Naive thymus-derived CD4-positive, alpha-beta T cell (primary cell): ENCODE measurements around the gene DFFA. TPM values are rescaled to one million over a fixed set of nuclear protein-coding genes. Genes with fewer than 3 reads are reported as not detected.

Experiments used
- ATAC-seq: fragments of 150-1000 bp; cut with Tn5 transposase; 2 replicates; pipeline ENCODE4 v1.10.0; 2021; ENCODE audit warnings: mild to moderate bottlenecking, moderate library complexity
- CTCF ChIA-PET: fragments of 350-600 bp; sonication (Branson Sonifier 250); formaldehyde crosslinking; loops from one replicate; lab custom pipeline; 2021; ENCODE audit warnings: antibody characterized with exemption; lab: Charles Lee
- POLR2A ChIA-PET: fragments of 350-600 bp; sonication (Branson Sonifier 250); formaldehyde crosslinking; loops from one replicate; lab custom pipeline; 2021; ENCODE audit warnings: antibody characterized with exemption, inconsistent platforms; lab: Charles Lee
- DNase-seq, 9 donors: peaks; one replicate each; pipeline versions ENCODE4 v3.0.0 to v3.0.0-alpha.2; 2020 to 2022; ENCODE audit warnings: mixed read lengths in 1 of 9
- H3K27ac ChIP-seq: one replicate; pipeline ENCODE4 v1.7.0; 2013; ENCODE audit warnings: mild to moderate bottlenecking, low read depth, low read length, moderate library complexity
- H3K27me3 ChIP-seq, 2 donors: one replicate each; pipeline ENCODE4 v1.7.0; 2013; ENCODE audit warnings: low read length in 2 of 2, mild to moderate bottlenecking in 2 of 2, moderate library complexity in 2 of 2; ENCODE audit not compliant: control insufficient read depth in 2 of 2, insufficient read depth in 2 of 2
- H3K36me3 ChIP-seq, 3 experiments: 1 replicate in 2 of 3; 2 replicates in 1 of 3; pipeline ENCODE4 v1.7.0; 2013; ENCODE audit warnings: low read length in 3 of 3, mild to moderate bottlenecking in 3 of 3, moderate library complexity in 1 of 3; ENCODE audit not compliant: insufficient read depth in 3 of 3, control insufficient read depth in 2 of 3
- H3K4me1 ChIP-seq, 2 donors: one replicate each; pipeline ENCODE4 v1.7.0; 2013; ENCODE audit warnings: low read length in 2 of 2, mild to moderate bottlenecking in 2 of 2, moderate library complexity in 1 of 2; ENCODE audit not compliant: control insufficient read depth in 2 of 2, insufficient read depth in 2 of 2
- H3K4me3 ChIP-seq: 2 replicates; pipeline ENCODE4 v1.7.0; 2013; ENCODE audit warnings: mild to moderate bottlenecking, low read length
- H3K9me3 ChIP-seq, 3 experiments: 1 replicate in 2 of 3; 2 replicates in 1 of 3; pipeline ENCODE4 v1.7.0; 2013; ENCODE audit warnings: low read length in 3 of 3; ENCODE audit not compliant: control insufficient read depth in 2 of 3
- H3K27ac Mint-ChIP-seq, 9 donors: one replicate each; pipeline ENCODE4 v1.8.0; 2020 to 2022; ENCODE audit warnings: mixed read lengths in 9 of 9, mild to moderate bottlenecking in 8 of 9, moderate library complexity in 5 of 9, inconsistent platforms in 2 of 9
- H3K27me3 Mint-ChIP-seq, 5 donors: one replicate each; pipeline ENCODE4 v1.8.0; 2021 to 2022; ENCODE audit warnings: mixed read lengths in 5 of 5, mild to moderate bottlenecking in 1 of 5
- H3K36me3 Mint-ChIP-seq, 5 donors: one replicate each; pipeline ENCODE4 v1.8.0; 2020 to 2022; ENCODE audit warnings: mixed read lengths in 5 of 5, mild to moderate bottlenecking in 3 of 5, inconsistent platforms in 1 of 5
- H3K4me1 Mint-ChIP-seq, 7 donors: one replicate each; pipeline ENCODE4 v1.8.0; 2020 to 2022; ENCODE audit warnings: mixed read lengths in 7 of 7, mild to moderate bottlenecking in 3 of 7, inconsistent platforms in 1 of 7
- H3K4me3 Mint-ChIP-seq, 10 donors: one replicate each; pipeline ENCODE4 v1.8.0; 2020 to 2022; ENCODE audit warnings: mild to moderate bottlenecking in 10 of 10, mixed read lengths in 10 of 10, moderate library complexity in 6 of 10, inconsistent platforms in 2 of 10
- H3K9me3 Mint-ChIP-seq, 11 donors: one replicate each; pipeline ENCODE4 v1.8.0; 2020 to 2022; ENCODE audit warnings: mixed read lengths in 11 of 11, mild to moderate bottlenecking in 4 of 11, inconsistent platforms in 1 of 11, moderate library complexity in 1 of 11
- intact Hi-C, 2 donors: fragments of 100-400 bp; cut with micrococcal nuclease; formaldehyde crosslinking; loops; one replicate each; pipeline ENCODE4 v1.15.1; 2023
- polyA plus RNA-seq, 2 donors: library from polyadenylated mRNA; unstranded; fragments of 300-500 nt; fragmentation: Illumina TruSeq; gene quantifications; one replicate each; pipeline ENCODE4 v1.2.3, GENCODE V29; 2021
- total RNA-seq, 6 experiments: library from RNA in 5 of 6; stranded (reverse) in 5 of 6; gene quantifications; 1 replicate in 5 of 6; 2 replicates in 1 of 6; pipeline ENCODE4 v1.2.3 and lab custom pipeline; 2021 to 2026

The DFFA gene
- total and polyA plus RNA-seq, 7 experiments from 2014 or later: 13.5 to 36.7 (median 23.4) TPM

DNA sequence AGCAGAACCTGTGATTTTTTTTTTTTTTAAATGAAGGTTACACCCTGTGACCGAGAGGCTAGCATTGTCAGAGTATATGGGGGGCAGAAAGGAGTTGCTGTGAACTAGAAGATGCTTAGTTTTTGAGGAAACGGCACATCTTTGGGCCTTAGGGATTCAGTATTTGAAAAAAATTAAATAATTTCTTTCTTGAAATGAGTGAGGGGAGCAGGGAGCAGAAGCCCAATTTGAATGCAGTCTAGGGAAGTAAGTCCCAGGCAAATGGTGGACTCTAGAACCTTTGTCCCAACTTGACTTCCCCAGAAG, 45.3 kb upstream of the DFFA start:
- H3K27ac Mint-ChIP-seq: no peak overlapping the region
- CTCF ChIA-PET: interaction anchor here (1.1 kb wide), 1 partner anchor 10 kb away, joined by 5 read pairs; no protein-coding TSS in a partner anchor

DNA sequence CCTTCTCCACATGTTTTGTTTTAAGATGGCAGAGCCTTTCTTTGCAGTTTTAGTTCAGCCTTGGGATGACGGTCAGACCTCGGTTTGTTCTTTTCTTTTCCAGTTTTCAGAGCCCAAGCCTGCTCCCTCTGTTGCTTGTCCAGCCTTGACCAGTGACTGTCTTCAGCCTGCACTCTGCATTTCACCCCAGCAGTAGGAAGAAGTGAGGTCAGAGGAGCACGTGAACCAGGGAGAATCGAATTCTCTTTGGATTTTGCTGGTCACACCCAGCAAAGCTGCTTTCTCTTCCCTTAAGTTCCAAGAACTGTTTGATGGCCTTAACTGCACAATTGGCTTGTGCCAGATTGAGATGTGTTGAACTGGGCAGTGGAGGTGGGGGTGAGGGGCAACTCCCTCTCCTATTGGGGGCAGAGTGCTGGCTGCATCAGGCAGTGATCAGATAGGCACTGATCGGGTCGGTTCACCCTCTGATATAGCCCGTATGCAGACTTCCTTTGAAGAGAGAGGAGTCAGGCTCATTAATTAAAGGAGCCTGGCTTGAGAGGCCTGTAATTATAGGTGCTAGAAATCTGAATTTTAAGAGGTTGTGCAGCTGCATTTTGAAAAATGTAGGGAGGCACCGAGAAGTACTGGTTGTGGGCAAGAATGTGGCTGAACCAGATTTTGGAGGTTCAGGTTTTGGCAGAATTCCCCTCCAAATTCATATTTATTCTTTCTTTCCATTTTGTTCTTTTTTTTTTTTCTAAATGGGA, 44.8 kb upstream of the DFFA start:
- ATAC-seq (no peak), DNase-seq (no peak)
- intact Hi-C loops: loop anchor here in 1 of 2 donors (10.0 kb wide), 1 partner anchor 118 kb away; no protein-coding TSS in a partner anchor
- H3K36me3 Mint-ChIP-seq: peaks cover 0 to 21% (median 9%) of the 10 kb centered on the region in 5 donors
- POLR2A ChIA-PET: no interaction called here
- H3K4me1 ChIP-seq: peaks cover 42 to 58% of the 10 kb centered on the region in 2 donors
- no peaks in the 10 kb centered on the region for H3K9me3 ChIP-seq
- no peaks in the 10 kb centered on the region for H3K36me3 ChIP-seq
- H3K4me3 Mint-ChIP-seq: peak overlapping the region in 3 of 10 donors; percentile 10 to 45 (median 21)
- H3K27ac Mint-ChIP-seq: peak overlapping the region in 4 of 9 donors; percentile 14 to 60 (median 36)
- H3K9me3 Mint-ChIP-seq: no peaks in the 10 kb centered on the region
- H3K27me3 ChIP-seq: no peaks in the 10 kb centered on the region
- no peak overlapping the region for H3K4me3 ChIP-seq
- H3K27me3 Mint-ChIP-seq: no peaks in the 10 kb centered on the region
- H3K4me1 Mint-ChIP-seq: peaks cover 49 to 85% (median 74%) of the 10 kb centered on the region in 7 donors
- H3K27ac ChIP-seq: no peak overlapping the region
- CTCF ChIA-PET: interaction anchor here (0.6 to 1.1 kb wide), 2 partner anchors 10 to 87 kb away, joined by 4 to 5 read pairs; no protein-coding TSS in a partner anchor

More for the DNA sequence above, 45.3 kb upstream of the DFFA start:
- intact Hi-C loops: loop anchor here in 1 of 2 donors (10.0 kb wide), 1 partner anchor 117 kb away; no protein-coding TSS in a partner anchor
- H3K36me3 ChIP-seq: no peaks in the 10 kb centered on the region
- Mint-ChIP-seq H3K36me3 (peaks cover 0 to 21% (median 8%) of the 10 kb centered on the region in 5 donors), H3K27me3 (no peaks in the 10 kb centered on the region), H3K4me3 (no peak overlapping the region), H3K9me3 (no peaks in the 10 kb centered on the region), H3K4me1 (peaks cover 48 to 86% (median 75%) of the 10 kb centered on the region in 7 donors)
- H3K27ac ChIP-seq: no peak overlapping the region
- no peaks in the 10 kb centered on the region for H3K9me3 ChIP-seq
- no peak overlapping the region for H3K4me3 ChIP-seq
- H3K27me3 ChIP-seq: no peaks in the 10 kb centered on the region
- ATAC-seq (no peak), DNase-seq (no peak)
- H3K4me1 ChIP-seq: peaks cover 37 to 52% of the 10 kb centered on the region in 2 donors
- POLR2A ChIA-PET: no interaction called here

DNA sequence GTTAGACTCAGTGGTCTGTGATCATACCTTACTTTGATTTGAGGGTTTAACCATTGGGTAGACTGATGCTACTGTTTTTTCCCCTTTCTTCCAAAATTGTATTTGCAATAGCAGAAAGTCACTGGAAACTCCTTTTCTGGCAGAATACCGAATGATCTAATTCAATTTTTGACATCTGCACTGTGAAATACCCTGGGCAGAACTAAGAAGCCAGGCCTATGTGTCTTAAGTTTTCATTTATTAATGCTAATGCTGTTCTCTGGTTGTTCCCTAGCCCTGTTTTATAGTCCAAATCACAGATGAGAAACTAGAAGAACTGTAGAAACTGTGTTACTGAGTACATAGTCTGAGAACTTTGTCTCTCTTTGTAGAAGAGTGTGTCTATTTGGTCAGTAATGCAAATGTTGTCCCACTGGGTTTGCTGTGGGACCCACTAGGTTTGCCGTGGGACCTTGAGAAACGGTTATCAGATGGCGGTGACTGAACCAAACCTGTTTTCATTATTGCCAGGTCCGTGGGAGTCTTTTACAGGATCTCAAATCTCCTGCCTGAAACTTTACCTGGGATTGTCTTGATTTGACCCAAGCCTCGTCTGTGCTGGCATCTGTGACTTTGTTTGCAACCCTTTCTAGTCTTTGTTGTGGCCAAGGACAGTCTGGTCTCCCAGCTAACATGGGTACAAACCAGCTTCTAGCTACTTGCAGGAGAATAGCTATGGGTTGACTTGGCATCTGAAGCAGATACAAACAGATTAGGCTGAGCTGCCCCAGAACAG, 43.8 kb upstream of the DFFA start:
- intact Hi-C loops: loop anchor here in 1 of 2 donors (10.0 kb wide), 1 partner anchor 119 kb away; no protein-coding TSS in a partner anchor
- peak overlapping the region in 5 of 9 donors; percentile 38 to 92 (median 49) for H3K27ac Mint-ChIP-seq

GRCh38 chr1:10515301-10515975, 43.1 kb upstream of the DFFA start:
- ChIA-PET CTCF (interaction anchor here (2.4 kb wide), 1 partner anchor 20 kb away, joined by 12 read pairs; no protein-coding TSS in a partner anchor), POLR2A (no interaction called here)
- no peaks in the 10 kb centered on the region for H3K9me3 Mint-ChIP-seq
- H3K27ac Mint-ChIP-seq: peak overlapping the region; percentile 24 to 92 (median 49)
- Histone ChIP-seq H3K9me3 (no peaks in the 10 kb centered on the region), H3K27me3 (no peaks in the 10 kb centered on the region), H3K4me1 (peaks cover 55 to 71% of the 10 kb centered on the region in 2 donors), H3K4me3 (no peak overlapping the region), H3K36me3 (no peaks in the 10 kb centered on the region), H3K27ac (no peak overlapping the region)
- intact Hi-C loops: loop anchor here in 1 of 2 donors (10.0 kb wide), 1 partner anchor 119 kb away; no protein-coding TSS in a partner anchor
- ATAC-seq (no peak), DNase-seq (peak in 1 of 9 donors; percentile 20)
- H3K36me3 Mint-ChIP-seq: peaks cover 0 to 11% (median 7%) of the 10 kb centered on the region in 5 donors
- peak overlapping the region; percentile 20 to 73 (median 50) for H3K4me3 Mint-ChIP-seq
- peaks cover 57 to 87% (median 80%) of the 10 kb centered on the region in 7 donors for H3K4me1 Mint-ChIP-seq
- H3K27me3 Mint-ChIP-seq: no peaks in the 10 kb centered on the region

More for the DNA sequence above, 43.8 kb upstream of the DFFA start:
- Histone ChIP-seq H3K36me3 (no peaks in the 10 kb centered on the region), H3K27ac (no peak overlapping the region), H3K4me1 (peaks cover 51 to 67% of the 10 kb centered on the region in 2 donors), H3K9me3 (no peaks in the 10 kb centered on the region), H3K4me3 (no peak overlapping the region), H3K27me3 (no peaks in the 10 kb centered on the region)
- peak overlapping the region in 9 of 10 donors; percentile 26 to 73 (median 51) for H3K4me3 Mint-ChIP-seq
- H3K9me3 Mint-ChIP-seq: no peaks in the 10 kb centered on the region
- ChIA-PET POLR2A (no interaction called here), CTCF (interaction anchor here (0.6 to 1.1 kb wide), 2 partner anchors 9 to 86 kb away, joined by 4 to 5 read pairs; no protein-coding TSS in a partner anchor)
- no peaks in the 10 kb centered on the region for H3K27me3 Mint-ChIP-seq
- H3K4me1 Mint-ChIP-seq: peaks cover 55 to 85% (median 76%) of the 10 kb centered on the region in 7 donors
- ATAC-seq: no peak
- peaks cover 0 to 15% (median 9%) of the 10 kb centered on the region in 5 donors for H3K36me3 Mint-ChIP-seq
- DNase-seq: no peak

DNA sequence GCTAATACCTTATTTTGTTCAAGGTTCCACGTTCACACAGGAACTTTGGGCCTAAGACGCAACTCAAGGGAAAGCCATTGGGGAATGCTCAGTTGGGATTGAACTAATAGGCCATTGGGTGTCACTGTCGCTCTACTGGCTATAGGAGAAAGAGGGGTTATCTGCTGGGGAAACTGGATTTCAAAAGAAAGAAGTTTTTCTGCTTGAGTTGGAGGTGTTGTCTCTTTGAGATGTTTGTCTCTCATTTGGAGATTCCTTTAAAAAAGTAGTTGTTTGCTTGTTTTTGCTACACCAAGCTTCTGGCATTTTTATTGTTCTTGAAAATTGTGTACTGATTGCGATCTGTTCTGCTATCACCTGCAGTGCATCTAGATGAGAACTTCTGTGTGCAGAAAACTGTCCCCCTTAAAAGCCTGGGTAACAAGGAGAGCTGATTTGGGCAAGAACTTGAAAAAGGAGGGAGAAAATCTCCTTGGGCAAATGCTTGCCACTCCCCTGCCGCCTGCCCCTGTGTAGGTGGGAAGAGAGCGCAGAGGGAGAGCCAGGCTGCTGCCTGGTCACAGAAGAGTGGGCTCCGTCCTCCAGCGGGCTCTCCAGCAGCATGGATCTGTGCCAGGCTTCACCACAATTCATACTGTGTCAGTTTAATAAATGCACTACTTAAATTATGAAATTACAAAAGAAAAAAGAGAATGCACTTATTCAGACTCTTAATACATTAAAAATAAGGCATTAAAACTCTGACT, 42.3 kb upstream of the DFFA start:
- POLR2A ChIA-PET: interaction anchor here (0.6 kb wide), 1 partner anchor 1081 kb away, joined by 3 read pairs; no protein-coding TSS in a partner anchor

More for the DNA sequence above, 42.3 kb upstream of the DFFA start:
- Mint-ChIP-seq H3K4me1 (peaks cover 64 to 93% (median 86%) of the 10 kb centered on the region in 7 donors), H3K9me3 (no peaks in the 10 kb centered on the region), H3K36me3 (peaks cover 0 to 10% (median 5%) of the 10 kb centered on the region in 5 donors), H3K4me3 (peak overlapping the region in 8 of 10 donors; percentile 5 to 57 (median 24)), H3K27me3 (no peaks in the 10 kb centered on the region), H3K27ac (peak overlapping the region in 6 of 9 donors; percentile 50 to 79 (median 67))
- Histone ChIP-seq H3K27ac (no peak overlapping the region), H3K27me3 (no peaks in the 10 kb centered on the region), H3K9me3 (no peaks in the 10 kb centered on the region), H3K36me3 (no peaks in the 10 kb centered on the region), H3K4me1 (peaks cover 62 to 78% of the 10 kb centered on the region in 2 donors), H3K4me3 (no peak overlapping the region)
- CTCF ChIA-PET: interaction anchor here (2.4 kb wide), 1 partner anchor 20 kb away, joined by 12 read pairs; no protein-coding TSS in a partner anchor
- intact Hi-C loops: loop anchor here (5.0 to 10.0 kb wide), 2 partner anchors 33 to 120 kb away; no protein-coding TSS in a partner anchor
- ATAC-seq: no peak
- no peak for DNase-seq
